Mesenchymal stem cell (in vitro differentiated cells and primary cell): ENCODE results near the gene TAS2R46.

Experiments
- DNase-seq: peaks from one replicate; pipeline ENCODE4 v3.0.0-alpha.2; 2013
- H2AFZ ChIP-seq: one replicate; pipeline ENCODE4 v1.6.1; 2013; ENCODE audit warnings: low read depth, mild to moderate bottlenecking, control low read depth, inconsistent platforms, low read length, moderate library complexity
- H2AK5ac ChIP-seq: 2 replicates; pipeline ENCODE4 v1.6.1; 2013; ENCODE audit warnings: low read length, moderate library complexity, mild to moderate bottlenecking, inconsistent platforms; ENCODE audit not compliant: severe bottlenecking
- H2BK120ac ChIP-seq: one replicate; pipeline ENCODE4 v1.6.1; 2013; ENCODE audit warnings: low read depth, mild to moderate bottlenecking, inconsistent platforms, low read length, moderate library complexity
- H2BK12ac ChIP-seq, 2 experiments: one replicate each; pipeline ENCODE4 v1.6.1; 2013; ENCODE audit warnings: inconsistent platforms in 2 of 2, low read length in 2 of 2, mild to moderate bottlenecking in 2 of 2, moderate library complexity in 2 of 2, control low read depth in 1 of 2
- H2BK15ac ChIP-seq: one replicate; pipeline ENCODE4 v1.6.1; 2013; ENCODE audit warnings: mild to moderate bottlenecking, low read depth, inconsistent platforms; ENCODE audit not compliant: poor library complexity, severe bottlenecking
- H2BK5ac ChIP-seq: 2 replicates; pipeline ENCODE4 v1.6.1; 2013; ENCODE audit warnings: low read depth, mild to moderate bottlenecking, low read length, control low read depth, inconsistent platforms; ENCODE audit not compliant: poor library complexity, severe bottlenecking
- H3K14ac ChIP-seq, 2 experiments: one replicate each; pipeline ENCODE4 v1.6.1; 2013; ENCODE audit warnings: inconsistent platforms in 2 of 2, low read length in 2 of 2, control low read depth in 1 of 2, mild to moderate bottlenecking in 1 of 2, moderate library complexity in 1 of 2
- H3K18ac ChIP-seq, 2 experiments: one replicate each; pipeline ENCODE4 v1.6.1; 2013; ENCODE audit warnings: inconsistent platforms in 2 of 2, low read length in 2 of 2, control low read depth in 1 of 2, low read depth in 1 of 2, mild to moderate bottlenecking in 1 of 2
- H3K23ac ChIP-seq, 2 experiments: one replicate each; pipeline ENCODE4 v1.6.1; 2013; ENCODE audit warnings: inconsistent platforms in 2 of 2, low read length in 2 of 2, mild to moderate bottlenecking in 2 of 2, moderate library complexity in 2 of 2, control low read depth in 1 of 2
- H3K27ac ChIP-seq: 2 replicates; pipeline ENCODE4 v1.5.1; 2013; ENCODE audit warnings: mild to moderate bottlenecking, moderate library complexity, low read length, control low read depth, inconsistent platforms; ENCODE audit not compliant: poor library complexity, severe bottlenecking
- H3K27me3 ChIP-seq, 2 experiments: 2 replicates each; pipeline versions ENCODE4 v1.6.1 to v1.7.0; 2013; ENCODE audit warnings: low read length in 2 of 2, mild to moderate bottlenecking in 2 of 2, moderate library complexity in 2 of 2, control low read depth in 1 of 2, inconsistent platforms in 1 of 2; ENCODE audit not compliant: control insufficient read depth in 1 of 2, insufficient read depth in 1 of 2
- H3K36me3 ChIP-seq, 2 experiments: 2 replicates each; pipeline versions ENCODE4 v1.6.1 to v1.7.0; 2013; ENCODE audit warnings: low read length in 2 of 2, control low read depth in 1 of 2, inconsistent platforms in 1 of 2, low read depth in 1 of 2, mild to moderate bottlenecking in 1 of 2; ENCODE audit not compliant: insufficient read depth in 2 of 2, control insufficient read depth in 1 of 2
- H3K4ac ChIP-seq, 2 experiments: one replicate each; pipeline ENCODE4 v1.6.1; 2013; ENCODE audit warnings: inconsistent platforms in 2 of 2, low read length in 2 of 2, mild to moderate bottlenecking in 2 of 2, moderate library complexity in 2 of 2, control low read depth in 1 of 2, low read depth in 1 of 2
- H3K4me1 ChIP-seq: 2 replicates; pipeline ENCODE4 v1.6.1; 2013; ENCODE audit warnings: low read depth, low read length, control low read depth; ENCODE audit not compliant: control insufficient read depth, insufficient read depth
- H3K4me2 ChIP-seq: 2 replicates; pipeline ENCODE4 v1.6.1; 2013; ENCODE audit warnings: low read length, mild to moderate bottlenecking, inconsistent platforms; ENCODE audit not compliant: poor library complexity, severe bottlenecking
- H3K4me3 ChIP-seq, 2 experiments: 2 replicates each; pipeline versions ENCODE4 v1.5.1 to v1.7.0; 2013; ENCODE audit warnings: low read length in 2 of 2, mild to moderate bottlenecking in 2 of 2, control low read depth in 1 of 2, low read depth in 1 of 2; ENCODE audit not compliant: insufficient read depth in 1 of 2
- H3K79me1 ChIP-seq: replicated peaks from 2 replicates; pipeline ENCODE4 v1.6.1; 2013; ENCODE audit warnings: mild to moderate bottlenecking, control low read depth, low read length, inconsistent platforms; ENCODE audit not compliant: poor library complexity, severe bottlenecking
- H3K9ac ChIP-seq: 2 replicates; pipeline ENCODE4 v1.7.0; 2013; ENCODE audit warnings: mild to moderate bottlenecking, low read length, moderate library complexity
- H3K9me3 ChIP-seq: 2 replicates; pipeline ENCODE4 v1.7.0; 2013; ENCODE audit warnings: mild to moderate bottlenecking, low read length; ENCODE audit not compliant: control insufficient read depth
- H4K8ac ChIP-seq: one replicate; pipeline ENCODE4 v1.6.1; 2013; ENCODE audit warnings: inconsistent platforms, mild to moderate bottlenecking, low read length, moderate library complexity
- H4K91ac ChIP-seq: one replicate; pipeline ENCODE4 v1.6.1; 2013; ENCODE audit warnings: mild to moderate bottlenecking, low read length, inconsistent platforms
- WGBS: methylation state at CpG from one replicate; pipeline ENCODE4 v1.1.7; 2013; ENCODE audit warnings: mixed read lengths; 5-methylcytosine and 5-hydroxymethylcytosine counted together

TAS2R46 gene

GRCh38 chr12:11075642-11076041, 13.5 kb upstream of the TAS2R46 start:
- H3K27me3 ChIP-seq, result no peaks in the 10 kb centered on the region
- 90% methylated on average over 2 of the region's 3 CpGs for WGBS

GRCh38 chr12:11071414-11071813, 9.3 kb upstream of the TAS2R46 start:
- Histone ChIP-seq H2BK12ac (no peak overlapping the region), H3K23ac (no peak overlapping the region), H3K4ac (no peak overlapping the region), H3K18ac (no peak overlapping the region), H3K36me3 (no peaks in the 10 kb centered on the region), H4K91ac (no peak overlapping the region), H4K8ac (no peak overlapping the region), H3K4me3 (no peak overlapping the region), H3K9me3 (no peaks in the 10 kb centered on the region), H2AK5ac (no peak overlapping the region), H3K14ac (no peak overlapping the region), H2BK5ac (no peak overlapping the region), H2BK120ac (no peak overlapping the region), H3K9ac (no peak overlapping the region), H2BK15ac (no peak overlapping the region), H3K27me3 (no peaks in the 10 kb centered on the region), H3K4me2 (no peak overlapping the region), H3K27ac (no peak overlapping the region), H3K79me1 (peaks cover 14% of the 10 kb centered on the region), H2AFZ (no peak overlapping the region), H3K4me1 (no peaks in the 10 kb centered on the region)
- WGBS, result 75% methylated on average over 4 of the region's 4 CpGs
- DNase-seq, result no peak

More at GRCh38 chr12:11075642-11076041, 13.5 kb upstream of the TAS2R46 start:
- no peak overlapping the region for H3K23ac ChIP-seq
- H3K27ac ChIP-seq, result no peak overlapping the region
- no peak overlapping the region for H4K91ac ChIP-seq
- H3K4me1 ChIP-seq, result no peaks in the 10 kb centered on the region
- H3K9ac ChIP-seq, result no peak overlapping the region
- H3K36me3 ChIP-seq, result no peaks in the 10 kb centered on the region
- DNase-seq, result no peak
- no peak overlapping the region for H3K18ac ChIP-seq
- no peak overlapping the region for H2AK5ac ChIP-seq
- H2BK12ac ChIP-seq, result no peak overlapping the region
- no peak overlapping the region for H4K8ac ChIP-seq
- no peak overlapping the region for H2BK5ac ChIP-seq
- no peak overlapping the region for H3K4me3 ChIP-seq
- H3K79me1 ChIP-seq, result peaks cover 10% of the 10 kb centered on the region
- H2BK15ac ChIP-seq, result no peak overlapping the region
- H2AFZ ChIP-seq, result no peak overlapping the region
- no peak overlapping the region for H3K14ac ChIP-seq
- no peak overlapping the region for H2BK120ac ChIP-seq
- H3K9me3 ChIP-seq, result no peaks in the 10 kb centered on the region
- no peak overlapping the region for H3K4me2 ChIP-seq
- no peak overlapping the region for H3K4ac ChIP-seq

- Histone ChIP-seq H4K91ac (no peak overlapping the region), H2BK12ac (no peak overlapping the region), H3K14ac (no peak overlapping the region), H2BK15ac (no peak overlapping the region), H3K36me3 (no peaks in the 10 kb centered on the region), H4K8ac (no peak overlapping the region), H3K9ac (no peak overlapping the region), H3K4me1 (no peaks in the 10 kb centered on the region), H3K18ac (no peak overlapping the region), H3K27ac (no peak overlapping the region), H2AFZ (no peak overlapping the region), H3K4ac (no peak overlapping the region), H3K23ac (no peak overlapping the region), H3K79me1 (peaks cover 14% of the 10 kb centered on the region), H3K4me3 (no peak overlapping the region), H3K9me3 (no peaks in the 10 kb centered on the region), H2BK5ac (no peak overlapping the region), H3K4me2 (no peak overlapping the region), H2AK5ac (no peak overlapping the region), H2BK120ac (no peak overlapping the region), H3K27me3 (no peaks in the 10 kb centered on the region)
- DNase-seq, result no peak
- WGBS, result 63% methylated on average over 1 of the region's 1 CpG
These were observed 8.9 kb upstream of the TAS2R46 start for GRCh38 chr12:11070999-11071398.

GRCh38 chr12:11069854-11070365, 7.8 kb upstream of the TAS2R46 start:
- 84% methylated on average over 5 of the region's 5 CpGs for WGBS
- Histone ChIP-seq H3K4ac (no peak overlapping the region), H3K4me1 (no peaks in the 10 kb centered on the region), H3K4me3 (no peak overlapping the region), H2BK120ac (no peak overlapping the region), H2AK5ac (no peak overlapping the region), H4K8ac (no peak overlapping the region), H3K27me3 (no peaks in the 10 kb centered on the region), H3K14ac (no peak overlapping the region), H2AFZ (no peak overlapping the region), H3K9me3 (no peaks in the 10 kb centered on the region), H3K23ac (no peak overlapping the region), H3K79me1 (peaks cover 14% of the 10 kb centered on the region), H4K91ac (no peak overlapping the region), H3K18ac (no peak overlapping the region), H3K9ac (no peak overlapping the region), H2BK12ac (no peak overlapping the region), H3K36me3 (no peaks in the 10 kb centered on the region), H2BK15ac (no peak overlapping the region), H2BK5ac (no peak overlapping the region), H3K4me2 (no peak overlapping the region), H3K27ac (no peak overlapping the region)
- no peak for DNase-seq
